ENCODE measurements around the gene FSD1L.

Gene FSD1L

DNA sequence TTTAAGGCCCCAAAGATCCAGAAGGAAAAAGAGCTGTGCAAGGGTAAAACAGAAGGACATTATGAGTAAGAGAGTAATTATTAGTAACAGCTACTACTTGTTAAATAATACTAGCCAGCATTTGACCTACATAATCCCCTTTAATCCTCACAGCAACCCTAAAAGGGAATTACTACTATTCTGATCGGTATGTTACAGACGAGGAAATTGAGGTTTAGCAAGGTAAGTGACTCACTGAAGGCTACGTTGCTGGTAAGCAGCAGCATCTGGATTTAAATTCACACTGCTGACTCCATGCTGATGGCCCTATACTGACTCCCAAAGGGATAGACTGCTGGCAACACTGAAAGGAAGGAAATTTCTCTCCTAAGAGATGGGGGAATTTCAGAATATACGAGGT is 3.7 kb upstream of the FSD1L start:
- no peak for DNase-seq (ENCODE audit: low spot score)
- no peak overlapping the region for H3K4me3 ChIP-seq
- no peak overlapping the region for H3K27ac ChIP-seq
- TF ChIP-seq, protein P1, sequence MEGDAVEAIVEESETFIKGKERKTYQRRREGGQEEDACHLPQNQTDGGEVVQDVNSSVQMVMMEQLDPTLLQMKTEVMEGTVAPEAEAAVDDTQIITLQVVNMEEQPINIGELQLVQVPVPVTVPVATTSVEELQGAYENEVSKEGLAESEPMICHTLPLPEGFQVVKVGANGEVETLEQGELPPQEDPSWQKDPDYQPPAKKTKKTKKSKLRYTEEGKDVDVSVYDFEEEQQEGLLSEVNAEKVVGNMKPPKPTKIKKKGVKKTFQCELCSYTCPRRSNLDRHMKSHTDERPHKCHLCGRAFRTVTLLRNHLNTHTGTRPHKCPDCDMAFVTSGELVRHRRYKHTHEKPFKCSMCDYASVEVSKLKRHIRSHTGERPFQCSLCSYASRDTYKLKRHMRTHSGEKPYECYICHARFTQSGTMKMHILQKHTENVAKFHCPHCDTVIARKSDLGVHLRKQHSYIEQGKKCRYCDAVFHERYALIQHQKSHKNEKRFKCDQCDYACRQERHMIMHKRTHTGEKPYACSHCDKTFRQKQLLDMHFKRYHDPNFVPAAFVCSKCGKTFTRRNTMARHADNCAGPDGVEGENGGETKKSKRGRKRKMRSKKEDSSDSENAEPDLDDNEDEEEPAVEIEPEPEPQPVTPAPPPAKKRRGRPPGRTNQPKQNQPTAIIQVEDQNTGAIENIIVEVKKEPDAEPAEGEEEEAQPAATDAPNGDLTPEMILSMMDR (IDR thresholded peaks at IDR 0.05), result no peak

DNA sequence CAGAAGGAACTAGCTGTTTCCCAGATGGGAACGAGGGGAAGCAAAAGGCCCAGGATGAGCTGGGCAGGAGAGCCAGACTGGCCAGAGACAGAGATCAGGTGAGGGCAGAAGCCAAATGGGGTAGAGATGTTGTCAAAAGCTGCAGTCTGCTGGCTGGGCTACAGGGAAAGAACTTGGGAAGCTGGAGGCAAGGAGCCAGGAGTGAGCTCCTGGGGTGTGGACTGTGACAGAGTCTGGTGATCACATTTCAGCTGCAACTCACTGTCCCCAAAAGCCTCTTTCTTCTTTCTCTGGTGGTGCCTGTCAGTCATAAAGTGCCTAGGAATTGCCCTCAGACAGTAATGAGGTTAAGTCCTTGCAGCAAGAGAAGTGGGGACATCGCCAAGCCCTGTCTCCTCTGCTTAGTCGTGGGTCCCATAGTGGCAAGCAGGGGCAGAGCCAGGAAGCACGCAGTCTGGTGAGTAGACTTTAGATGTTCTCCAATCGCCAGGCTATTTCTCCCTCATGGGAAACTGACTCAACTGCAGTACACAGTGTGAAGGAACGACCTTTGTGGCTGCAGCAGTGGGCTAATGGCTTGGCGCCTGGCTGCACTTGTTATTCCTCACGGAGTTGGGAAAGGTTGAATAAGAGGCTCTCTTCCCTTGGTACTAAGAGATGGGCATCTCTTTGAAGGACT is 2.5 kb upstream of the FSD1L start:
- TF ChIP-seq, protein P1 (IDR thresholded peaks at IDR 0.05), result no peak
- DNase-seq (ENCODE audit: low spot score), result no peak
- Histone ChIP-seq H3K4me3 (no peak overlapping the region), H3K27ac (no peak overlapping the region)

DNA sequence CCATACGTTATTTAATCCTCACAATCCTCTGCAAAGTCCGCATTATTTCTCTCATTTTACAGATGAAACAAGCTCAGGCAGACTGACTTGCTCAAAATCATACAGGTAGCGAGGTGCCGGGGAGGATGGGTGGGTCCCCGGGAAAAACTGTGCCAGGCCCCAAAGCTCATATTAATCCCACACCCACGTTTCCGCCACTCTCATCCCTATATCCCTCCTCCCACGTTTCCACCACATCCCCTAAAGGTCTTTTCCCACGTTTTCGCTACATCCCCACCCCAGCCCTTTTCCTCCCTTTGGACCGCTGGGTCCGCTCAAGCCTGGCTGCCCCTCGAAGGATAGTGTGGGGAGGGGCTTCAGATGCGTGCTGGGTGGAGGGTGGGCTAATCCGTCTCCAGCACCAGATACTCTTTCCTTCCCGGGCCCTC is 434 bp upstream of the FSD1L start:
- Histone ChIP-seq H3K4me3 (peak overlapping the region; percentile 99), H3K27ac (peak overlapping the region; percentile 75 to 86)
- TF ChIP-seq, protein P1 (IDR thresholded peaks at IDR 0.05), result no peak
- DNase-seq (ENCODE audit: low spot score), result no peak

DNA sequence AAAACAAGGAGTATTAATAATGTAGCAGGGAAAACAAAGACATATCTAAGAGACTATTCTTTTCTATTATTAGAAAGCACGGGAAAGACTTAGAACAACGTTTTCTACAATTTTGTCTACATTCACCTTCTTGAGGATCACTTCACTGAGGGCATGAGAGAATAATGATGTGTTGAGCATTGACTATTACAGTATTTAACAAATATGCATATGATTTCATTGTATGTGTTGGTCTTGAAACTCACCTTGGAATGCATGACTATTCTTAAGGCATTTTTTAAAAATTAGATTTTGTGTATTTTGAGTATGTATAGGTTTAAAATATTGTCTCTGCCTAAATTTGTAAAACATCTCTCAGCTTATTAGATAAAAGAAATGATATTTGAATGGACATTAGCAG is 1.2 kb downstream of the FSD1L start:
- DNase-seq (ENCODE audit: low spot score), result no peak
- TF ChIP-seq, protein P1 (IDR thresholded peaks at IDR 0.05), result no peak
- H3K27ac ChIP-seq, result no peak overlapping the region
- peak overlapping the region; percentile 99 for H3K4me3 ChIP-seq

DNA sequence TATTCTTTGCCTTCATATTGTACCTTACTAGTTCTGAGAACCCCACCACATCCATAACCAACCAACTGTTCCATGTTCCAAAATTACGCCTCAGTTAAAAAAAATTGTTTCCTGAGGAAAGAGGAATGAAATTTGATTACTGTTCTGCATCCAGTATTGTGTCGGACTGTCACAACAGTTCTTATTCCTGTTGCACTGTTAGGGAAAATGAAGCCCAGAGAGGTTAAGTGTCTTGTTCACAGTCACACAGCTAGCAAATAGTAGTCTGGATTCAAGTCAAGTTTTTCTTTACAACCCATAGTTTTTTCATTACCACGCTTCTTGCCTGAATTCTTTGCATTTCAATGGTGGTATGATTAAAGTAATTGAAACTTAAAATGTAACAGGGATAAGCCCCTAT is 4.4 kb downstream of the FSD1L start:
- Histone ChIP-seq H3K4me3 (no peak overlapping the region), H3K27ac (no peak overlapping the region)
- TF ChIP-seq, protein P1 (IDR thresholded peaks at IDR 0.05), result no peak
- DNase-seq (ENCODE audit: low spot score), result no peak

DNA sequence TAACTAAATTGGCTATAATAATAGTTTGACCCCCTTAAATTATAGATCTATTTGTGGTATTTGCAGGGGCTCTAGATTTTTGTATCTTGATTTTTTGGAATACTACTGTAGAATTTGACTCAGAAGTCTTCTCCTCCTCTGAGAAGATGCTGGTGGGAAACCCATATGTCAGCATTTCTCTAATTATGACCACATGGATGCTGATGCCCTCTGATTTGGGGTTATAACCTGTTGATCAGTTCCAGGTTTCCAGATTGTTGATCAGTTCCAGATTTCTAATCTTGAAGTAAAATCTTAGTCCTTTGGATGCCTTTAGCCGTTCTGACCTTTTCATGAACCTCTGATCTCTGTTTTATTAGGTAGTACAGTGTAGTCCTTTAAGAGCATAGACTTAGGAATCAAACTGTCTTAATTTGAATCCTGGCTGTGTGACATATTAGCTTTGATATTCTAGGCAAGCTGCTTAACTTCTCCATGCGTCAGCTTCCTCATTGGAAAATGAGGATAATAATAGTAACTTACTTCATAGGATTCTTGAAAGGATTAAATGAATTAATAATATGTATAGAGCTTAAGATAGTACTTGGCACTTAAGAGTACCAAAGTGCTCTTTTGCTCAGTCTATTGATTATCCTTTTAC is 8.1 kb downstream of the FSD1L start:
- Histone ChIP-seq H3K27ac (no peak overlapping the region), H3K4me3 (no peak overlapping the region)
- DNase-seq (ENCODE audit: low spot score), result no peak
- TF ChIP-seq, protein P1 (IDR thresholded peaks at IDR 0.05), result no peak

Measured in coronary artery (tissue), 2 donors.